B cell (primary cell): ENCODE results near the gene CELF2. TPM values are rescaled to one million over a fixed set of nuclear protein-coding genes. Genes with fewer than 3 reads are reported as not detected.

ENCODE experiments used
- ATAC-seq: fragments of 200-7000 bp; cut with Tn5 transposase; one replicate; pipeline ENCODE4 v1.10.0; 2021; ENCODE audit warnings: low read depth, mild to moderate bottlenecking, moderate number of reproducible peaks, moderate library complexity
- CTCF ChIA-PET: fragments of 350-600 bp; sonication (Branson Sonifier 250); formaldehyde crosslinking; loops from one replicate; lab custom pipeline; 2021; ENCODE audit warnings: antibody characterized with exemption, inconsistent platforms; lab: Charles Lee
- POLR2A ChIA-PET: fragments of 350-600 bp; sonication (Branson Sonifier 250); formaldehyde crosslinking; loops from one replicate; lab custom pipeline; 2021; ENCODE audit warnings: antibody characterized with exemption; lab: Charles Lee
- DNase-seq: peaks from one replicate; pipeline ENCODE4 v3.0.0; 2013
- H2AFZ ChIP-seq: 2 replicates; pipeline ENCODE4 v1.6.1; 2012; ENCODE audit warnings: mild to moderate bottlenecking, low read depth, low read length; ENCODE audit not compliant: insufficient read depth, poor library complexity, severe bottlenecking
- H3K27ac ChIP-seq, 2 donors: 1 replicate in 1 of 2; 2 replicates in 1 of 2; pipeline ENCODE4 v1.5.1; 2012 to 2013; ENCODE audit warnings: low read length in 2 of 2, mild to moderate bottlenecking in 2 of 2, moderate library complexity in 1 of 2
- H3K27me3 ChIP-seq, 4 experiments: fragments of 200-600 bp in 1 of 4; sonication (generic) in 1 of 4; replicated peaks in 1 of 4; 1 replicate in 2 of 4; 2 replicates in 2 of 4; pipeline versions ENCODE4 v1.6.1 to v1.7.0; 2013 to 2016; ENCODE audit warnings: low read length in 3 of 4, mild to moderate bottlenecking in 2 of 4, mixed read lengths in 1 of 4, moderate library complexity in 1 of 4; ENCODE audit not compliant: insufficient read depth in 4 of 4, control insufficient read depth in 3 of 4; ENCODE audit errors: control extremely low read depth in 1 of 4
- H3K36me3 ChIP-seq, 2 experiments: replicated peaks in 1 of 2; 1 replicate in 1 of 2; 2 replicates in 1 of 2; pipeline versions ENCODE4 v1.6.1 to v1.7.1; 2013; ENCODE audit warnings: low read length in 1 of 2; ENCODE audit not compliant: insufficient read depth in 2 of 2, control insufficient read depth in 1 of 2; ENCODE audit errors: control extremely low read depth in 1 of 2, extremely low read depth in 1 of 2
- H3K4me1 ChIP-seq, 2 donors: fragments of 200-600 bp in 1 of 2; sonication (generic) in 1 of 2; 1 replicate in 1 of 2; 2 replicates in 1 of 2; pipeline versions ENCODE4 v1.5.1 to v1.6.1; 2013 to 2017; ENCODE audit warnings: low read length in 2 of 2; ENCODE audit not compliant: control insufficient read depth in 2 of 2, insufficient read depth in 2 of 2
- H3K4me2 ChIP-seq: replicated peaks from 2 replicates; pipeline ENCODE3; 2012; ENCODE audit warnings: mild to moderate bottlenecking, low read depth, low read length; ENCODE audit not compliant: poor library complexity, severe bottlenecking
- H3K4me3 ChIP-seq, 5 experiments: fragments of 200-600 bp in 1 of 5; sonication (generic) in 1 of 5; 1 replicate in 3 of 5; 2 replicates in 2 of 5; pipeline versions ENCODE4 v1.5.1 to v1.7.0; 2011 to 2016; ENCODE audit warnings: low read length in 4 of 5, mild to moderate bottlenecking in 4 of 5, low read depth in 2 of 5, control low read depth in 1 of 5, moderate library complexity in 1 of 5; ENCODE audit not compliant: insufficient read depth in 1 of 5; ENCODE audit errors: control extremely low read depth in 1 of 5, extremely low read depth in 1 of 5
- H3K79me2 ChIP-seq: fragments of 200-600 bp; sonication (generic); one replicate; pipeline ENCODE4 v1.6.0; 2016; ENCODE audit warnings: low read length; ENCODE audit not compliant: control insufficient read depth, insufficient read depth
- H3K9ac ChIP-seq: fragments of 200-600 bp; sonication (generic); 2 replicates; pipeline ENCODE4 v1.6.1; 2017; ENCODE audit warnings: mild to moderate bottlenecking, low read length, moderate library complexity
- H3K9me3 ChIP-seq, 3 donors: one replicate each; pipeline versions ENCODE4 v1.6.1 to v1.7.1; 2013; ENCODE audit warnings: low read length in 2 of 3; ENCODE audit not compliant: control insufficient read depth in 2 of 3, insufficient read depth in 1 of 3; ENCODE audit errors: control extremely low read depth in 1 of 3
- H4K20me1 ChIP-seq: 2 replicates; pipeline ENCODE4 v1.6.0; 2012; ENCODE audit warnings: mild to moderate bottlenecking, low read length; ENCODE audit not compliant: insufficient read depth, control insufficient read depth, poor library complexity, severe bottlenecking
- H3K27ac Mint-ChIP-seq: one replicate; pipeline ENCODE4 v1.8.0; 2021; ENCODE audit warnings: mixed read lengths
- H3K27me3 Mint-ChIP-seq: one replicate; pipeline ENCODE4 v1.8.0; 2021; ENCODE audit warnings: mixed read lengths
- H3K4me1 Mint-ChIP-seq: one replicate; pipeline ENCODE4 v1.8.0; 2021; ENCODE audit warnings: mixed read lengths
- H3K4me3 Mint-ChIP-seq: one replicate; pipeline ENCODE4 v1.8.0; 2021; ENCODE audit warnings: mixed read lengths
- H3K9me3 Mint-ChIP-seq: one replicate; pipeline ENCODE4 v1.8.0; 2022; ENCODE audit warnings: mixed read lengths; ENCODE audit not compliant: insufficient read depth
- EZH2 ChIP-seq: IDR thresholded peaks from 2 replicates; pipeline ENCODE4 v1.6.1; 2012; ENCODE audit warnings: borderline replicate concordance, low read depth, mild to moderate bottlenecking, moderate library complexity, low read length; ENCODE audit not compliant: insufficient read depth, poor library complexity, severe bottlenecking
- WGBS: methylation state at CpG from one replicate; pipeline ENCODE4 v1.1.5; 2013; ENCODE audit warnings: missing lambda C conversion rate; ENCODE audit not compliant: insufficient coverage; 5-methylcytosine and 5-hydroxymethylcytosine counted together
- intact Hi-C: fragments of 100-400 bp; cut with micrococcal nuclease; formaldehyde crosslinking; loops from one replicate; pipeline ENCODE4 v1.10.0; 2022
- polyA plus RNA-seq: library from polyadenylated mRNA; depleted of rRNA; stranded (reverse); fragments of >200 nt; gene quantifications from 2 replicates; pipeline ENCODE4 v1.2.3, GENCODE V29; 2012
- total RNA-seq, 2 donors: library from RNA; stranded (reverse); fragments of 120-200 nt in 1 of 2; gene quantifications; 1 replicate in 1 of 2; 2 replicates in 1 of 2; pipeline versions ENCODE4 v1.2.3 to v1.2.4, GENCODE V29; 2013 to 2022
- TF ChIP-seq, protein P1 (sequence below): fragments of 200-600 bp; IDR thresholded peaks from one replicate; pipeline ENCODE4 v1.8.0; 2022; ENCODE audit warnings: antibody characterized with exemption, mild to moderate bottlenecking

CELF2 gene
- total and polyA plus RNA-seq, 2 donors (not counting 1 experiment from before 2014, with no cell fraction given), result 59.5 to 112 TPM

DNA sequence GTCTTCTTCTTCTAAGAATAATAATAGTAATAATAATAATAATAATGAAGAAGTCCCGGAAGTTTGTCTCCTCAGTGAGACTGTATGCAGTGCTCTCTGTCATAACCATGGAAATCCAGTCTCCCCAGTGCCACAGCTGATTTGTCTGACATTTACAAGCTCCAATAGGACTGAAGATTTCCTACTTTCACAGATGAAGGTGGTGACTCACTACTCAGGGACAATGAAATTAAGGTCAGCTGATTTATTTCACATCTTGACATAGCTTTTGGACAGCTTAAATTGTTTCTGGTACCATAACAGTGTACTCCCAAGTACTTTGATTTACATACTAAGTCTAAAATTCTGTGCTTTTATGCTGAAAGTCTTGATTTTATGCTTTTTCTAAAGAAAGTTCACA is 6.9 kb downstream of the CELF2 start:
- no peak overlapping the region for H3K27ac Mint-ChIP-seq
- no peak for ATAC-seq
- Histone ChIP-seq H3K27me3 (peaks cover 0 to 24% (median 13%) of the 10 kb centered on the region in 4 experiments), H3K9me3 (no peaks in the 10 kb centered on the region), H3K9ac (no peak overlapping the region), H2AFZ (no peak overlapping the region), H3K27ac (no peak overlapping the region), H3K36me3 (no peaks in the 10 kb centered on the region), H4K20me1 (no peaks in the 10 kb centered on the region), H3K4me2 (no peak overlapping the region), H3K79me2 (no peaks in the 10 kb centered on the region), H3K4me1 (no peaks in the 10 kb centered on the region), H3K4me3 (no peak overlapping the region)
- ChIA-PET POLR2A (no interaction called here), CTCF (no interaction called here)
- H3K4me1 Mint-ChIP-seq, result peaks cover 1% of the 10 kb centered on the region
- no peak for DNase-seq
- intact Hi-C loops, result no loop called here
- no peak overlapping the region for H3K4me3 Mint-ChIP-seq
- TF ChIP-seq, protein P1, sequence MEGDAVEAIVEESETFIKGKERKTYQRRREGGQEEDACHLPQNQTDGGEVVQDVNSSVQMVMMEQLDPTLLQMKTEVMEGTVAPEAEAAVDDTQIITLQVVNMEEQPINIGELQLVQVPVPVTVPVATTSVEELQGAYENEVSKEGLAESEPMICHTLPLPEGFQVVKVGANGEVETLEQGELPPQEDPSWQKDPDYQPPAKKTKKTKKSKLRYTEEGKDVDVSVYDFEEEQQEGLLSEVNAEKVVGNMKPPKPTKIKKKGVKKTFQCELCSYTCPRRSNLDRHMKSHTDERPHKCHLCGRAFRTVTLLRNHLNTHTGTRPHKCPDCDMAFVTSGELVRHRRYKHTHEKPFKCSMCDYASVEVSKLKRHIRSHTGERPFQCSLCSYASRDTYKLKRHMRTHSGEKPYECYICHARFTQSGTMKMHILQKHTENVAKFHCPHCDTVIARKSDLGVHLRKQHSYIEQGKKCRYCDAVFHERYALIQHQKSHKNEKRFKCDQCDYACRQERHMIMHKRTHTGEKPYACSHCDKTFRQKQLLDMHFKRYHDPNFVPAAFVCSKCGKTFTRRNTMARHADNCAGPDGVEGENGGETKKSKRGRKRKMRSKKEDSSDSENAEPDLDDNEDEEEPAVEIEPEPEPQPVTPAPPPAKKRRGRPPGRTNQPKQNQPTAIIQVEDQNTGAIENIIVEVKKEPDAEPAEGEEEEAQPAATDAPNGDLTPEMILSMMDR, result no peak
- no peak for TF ChIP-seq EZH2
- no CpG with 5 or more reads among the region's 1 CpG for WGBS
- H3K27me3 Mint-ChIP-seq, result peaks cover 43% of the 10 kb centered on the region
- H3K9me3 Mint-ChIP-seq, result no peaks in the 10 kb centered on the region

- Histone ChIP-seq H3K27me3 (peaks cover 0 to 21% (median 8%) of the 10 kb centered on the region in 4 experiments), H3K9ac (no peak overlapping the region), H3K4me2 (no peak overlapping the region), H3K36me3 (no peaks in the 10 kb centered on the region), H3K9me3 (no peaks in the 10 kb centered on the region), H2AFZ (no peak overlapping the region), H3K4me1 (no peaks in the 10 kb centered on the region), H3K27ac (no peak overlapping the region), H3K79me2 (no peaks in the 10 kb centered on the region), H3K4me3 (no peak overlapping the region), H4K20me1 (no peaks in the 10 kb centered on the region)
- ChIA-PET POLR2A (no interaction called here), CTCF (no interaction called here)
- intact Hi-C loops, result no loop called here
- Mint-ChIP-seq H3K4me3 (no peak overlapping the region), H3K9me3 (no peaks in the 10 kb centered on the region), H3K27ac (no peak overlapping the region), H3K27me3 (peaks cover 43% of the 10 kb centered on the region), H3K4me1 (no peaks in the 10 kb centered on the region)
- 100% methylated on average over 1 of the region's 7 CpGs for WGBS
- no peak for TF ChIP-seq EZH2
- TF ChIP-seq, protein P1, result no peak
- no peak for DNase-seq
- ATAC-seq, result no peak
Measured at GRCh38 chr10:11025978-11026377, 8.3 kb downstream of the CELF2 start.
